GM10248 (cell line): ENCODE results near the gene CH25H.

Source experiments
- CTCF ChIA-PET: fragments of 300-600 bp; sonication (Branson Sonifier 250); formaldehyde crosslinking; extraction: SDS; loops from one replicate; lab custom pipeline; 2021; ENCODE audit warnings: antibody characterized with exemption; lab: Yijun Ruan, JAX
- POLR2A ChIA-PET: fragments of 350-650 bp; sonication (Branson Sonifier 250); formaldehyde crosslinking; extraction: SDS; loops from one replicate; lab custom pipeline; 2020; ENCODE audit warnings: antibody characterized with exemption; lab: Yijun Ruan, JAX
- DNase-seq: peaks from one replicate; pipeline ENCODE4 v3.0.0; 2012; ENCODE audit errors: extremely low spot score
- CTCF ChIP-seq: IDR thresholded peaks from 2 replicates; pipeline ENCODE4 v1.5.1; 2012; ENCODE audit warnings: mild to moderate bottlenecking, low read depth; ENCODE audit errors: extremely low read depth, missing control alignments, control extremely low read depth

Gene CH25H

GRCh38 chr10:89236226-89236797, 29.2 kb upstream of the CH25H start:
- POLR2A ChIA-PET = no interaction called here
- CTCF ChIA-PET = interaction anchor here (1.5 to 7.7 kb wide), 3 partner anchors 18 to 26 kb away, joined by 4 to 54 read pairs (median 5); no protein-coding TSS in a partner anchor
- TF ChIP-seq CTCF = no peak
- no peak for DNase-seq

- CTCF ChIA-PET = interaction anchor here (1.2 to 7.7 kb wide), 5 partner anchors 11 to 25 kb away, joined by 4 to 54 read pairs (median 4); no protein-coding TSS in a partner anchor
- TF ChIP-seq CTCF = no peak
Measured at GRCh38 chr10:89235073-89235798, 28.1 kb upstream of the CH25H start.

GRCh38 chr10:89233033-89233432, 25.9 kb upstream of the CH25H start:
- ChIA-PET POLR2A (no interaction called here), CTCF (interaction anchor here (0.7 to 6.0 kb wide), 6 partner anchors 8 to 19 kb away, joined by 3 to 53 read pairs (median 4); no protein-coding TSS in a partner anchor)
- TF ChIP-seq CTCF = no peak
- DNase-seq = no peak

More at GRCh38 chr10:89235073-89235798, 28.1 kb upstream of the CH25H start:
- DNase-seq = no peak
- POLR2A ChIA-PET = no interaction called here

- ChIA-PET CTCF (interaction anchor here (0.8 to 6.0 kb wide), 4 partner anchors 11 to 200 kb away, joined by 3 to 53 read pairs (median 7); no protein-coding TSS in a partner anchor), POLR2A (no interaction called here)
- DNase-seq = no peak
- no peak for TF ChIP-seq CTCF
Measured at GRCh38 chr10:89228962-89229361, 21.8 kb upstream of the CH25H start.

- no peak for DNase-seq
- CTCF ChIA-PET = interaction anchor here (6.0 kb wide), 1 partner anchor 10 kb away, joined by 53 read pairs; no protein-coding TSS in a partner anchor
- POLR2A ChIA-PET = no interaction called here
- no peak for TF ChIP-seq CTCF
Measured at GRCh38 chr10:89228146-89228545, 21.0 kb upstream of the CH25H start.

- ChIA-PET CTCF (interaction anchor here (0.9 kb wide), 1 partner anchor 9 kb away, joined by 4 read pairs; no protein-coding TSS in a partner anchor), POLR2A (no interaction called here)
- no peak for DNase-seq
- no peak for TF ChIP-seq CTCF
Measured at GRCh38 chr10:89226891-89227290, 19.8 kb upstream of the CH25H start.
